GM21360 (cell line): ENCODE measurements around the gene LHFPL2.

ENCODE experiments used
- ATAC-seq: cut with Tn5 transposase; IDR thresholded peaks from one replicate; pipeline ENCODE4 v1.9.1; 2021; ENCODE audit warnings: mild to moderate bottlenecking, moderate library complexity; ENCODE audit not compliant: unreplicated experiment

Gene LHFPL2

DNA sequence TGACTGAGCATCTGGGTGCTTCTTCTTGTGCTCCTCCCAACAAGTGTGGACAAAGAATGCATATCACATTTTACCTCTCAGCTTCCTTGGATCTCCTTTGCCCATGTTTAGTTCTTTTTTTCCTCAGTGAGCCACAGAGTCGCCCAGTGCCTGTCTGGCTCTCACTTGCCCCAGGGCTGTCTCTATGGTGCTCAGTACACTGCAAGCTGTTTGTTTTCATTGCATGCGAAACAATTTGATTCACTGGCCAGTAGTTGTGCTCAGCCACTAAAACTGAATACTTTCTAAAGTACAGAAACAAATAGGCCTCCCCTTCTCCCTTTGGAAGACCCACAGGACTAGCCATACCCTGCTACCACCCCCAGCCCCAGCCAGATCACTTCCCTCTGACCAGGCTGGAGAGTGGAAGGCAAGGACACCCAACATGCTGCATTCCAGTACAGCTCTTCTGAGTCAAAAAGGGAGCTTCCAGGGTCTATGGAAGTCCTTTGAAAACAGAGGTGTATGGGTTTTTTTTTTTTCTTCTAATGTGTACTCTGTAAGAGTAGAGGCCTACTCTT is 3.8 kb downstream of the LHFPL2 start:
- no peak for ATAC-seq

DNA sequence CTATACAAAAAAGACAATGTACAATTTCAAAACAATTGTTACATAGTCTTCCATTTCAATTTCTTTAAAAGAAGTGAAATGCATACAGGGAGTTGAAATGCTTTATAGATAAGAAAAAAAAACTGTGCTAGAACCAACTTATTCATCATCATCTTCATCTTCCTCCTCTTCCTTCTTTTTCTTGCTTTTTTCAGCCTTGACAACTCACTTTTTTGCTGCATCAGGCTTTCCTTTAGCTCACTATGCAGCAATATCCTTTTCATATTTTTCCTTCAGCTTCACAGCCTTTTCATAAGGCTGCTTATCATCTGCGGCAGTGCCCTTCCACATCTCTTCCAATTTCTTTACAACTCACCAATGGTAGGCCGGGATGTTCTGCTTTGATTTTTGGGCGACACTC is 4.4 kb downstream of the LHFPL2 start:
- no peak for ATAC-seq

- no peak for ATAC-seq
Observed at GRCh38 chr5:78642701-78643100, 5.9 kb downstream of the LHFPL2 start.

- no peak for ATAC-seq
Observed at GRCh38 chr5:78640662-78641474, 7.7 kb downstream of the LHFPL2 start.

DNA sequence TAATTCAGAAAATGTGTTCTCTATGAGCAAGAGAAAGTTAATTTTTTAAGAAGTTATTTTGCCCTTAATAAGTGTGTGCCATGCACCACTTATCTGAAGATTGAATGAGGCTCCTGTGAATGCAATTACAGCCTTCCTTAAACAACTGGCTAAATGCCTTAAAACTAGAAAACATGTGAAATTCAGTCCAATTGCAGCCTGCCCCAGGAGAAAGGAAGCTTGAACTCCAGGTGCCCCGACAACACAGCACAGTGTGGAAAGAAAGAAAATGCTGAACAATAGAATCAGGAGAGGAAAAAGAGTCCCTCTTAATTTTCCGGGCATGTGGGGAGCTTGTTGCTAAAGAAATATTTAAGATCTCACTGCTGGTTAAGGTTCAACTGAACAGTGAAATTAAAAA is 8.8 kb downstream of the LHFPL2 start:
- no peak for ATAC-seq

GRCh38 chr5:78638973-78639669 is 9.5 kb downstream of the LHFPL2 start:
- ATAC-seq: no peak

GRCh38 chr5:78638423-78638822 is 10.1 kb downstream of the LHFPL2 start:
- no peak for ATAC-seq

- ATAC-seq: no peak
Observed at GRCh38 chr5:78637468-78637867, 11.1 kb downstream of the LHFPL2 start.

DNA sequence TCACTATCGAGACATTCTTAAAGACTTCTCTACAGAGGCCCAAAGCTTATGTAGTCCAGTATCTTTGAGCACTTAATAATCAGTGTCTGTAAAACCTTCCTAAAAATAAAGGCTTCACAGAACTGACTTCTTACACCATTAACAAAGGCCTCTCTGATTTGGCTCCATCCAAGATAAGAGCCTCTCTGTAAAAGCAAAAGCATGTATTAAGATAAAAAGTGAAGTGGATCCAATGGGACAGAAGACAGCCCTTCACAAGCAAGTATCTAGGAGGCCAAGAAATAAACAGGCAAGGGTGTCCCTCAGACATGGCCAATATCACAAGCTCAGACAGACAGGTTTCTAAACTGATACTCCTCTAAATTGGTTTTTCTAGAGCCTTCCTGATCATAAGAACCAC is 11.9 kb downstream of the LHFPL2 start:
- no peak for ATAC-seq

DNA sequence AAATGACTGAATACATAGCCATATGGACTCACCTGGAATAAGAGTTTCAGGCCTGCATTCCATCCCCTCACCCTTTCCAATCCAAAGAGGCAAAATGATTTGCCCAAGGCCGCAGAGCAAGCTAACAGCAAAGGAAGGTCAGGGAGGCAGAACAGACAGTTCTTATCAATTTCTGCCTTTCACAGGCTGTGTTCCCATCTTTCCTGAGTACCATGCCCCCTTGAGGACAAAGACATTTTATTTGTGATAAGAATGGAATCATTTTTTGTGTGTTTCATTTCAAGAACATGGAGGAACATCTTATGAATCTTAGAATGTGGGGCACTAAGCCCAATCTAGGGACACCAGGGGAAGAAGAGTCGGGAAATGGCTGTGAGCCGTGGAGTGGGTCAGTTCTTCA is 13.9 kb downstream of the LHFPL2 start:
- ATAC-seq: no peak

DNA sequence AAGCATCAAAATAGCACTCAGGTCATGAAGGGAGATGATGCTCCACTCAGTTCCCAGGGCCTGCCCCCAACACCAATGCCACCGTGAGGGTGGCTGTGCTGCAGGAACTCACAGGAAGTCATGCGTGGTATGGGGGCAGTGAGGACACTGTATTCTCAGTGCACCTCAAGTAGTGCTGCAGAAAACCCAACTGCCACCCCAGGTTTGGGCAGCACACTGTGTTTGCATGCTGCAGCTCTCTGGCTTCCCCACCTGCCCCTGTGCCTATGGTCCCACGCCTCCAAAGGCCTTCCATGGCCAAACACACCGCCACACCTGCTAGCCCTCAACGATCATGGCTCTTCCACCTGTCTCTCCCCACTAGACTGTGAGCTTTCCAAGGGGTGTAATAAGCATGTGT is 14.3 kb downstream of the LHFPL2 start:
- no peak for ATAC-seq

GRCh38 chr5:78633700-78634099 is 14.9 kb downstream of the LHFPL2 start:
- no peak for ATAC-seq

DNA sequence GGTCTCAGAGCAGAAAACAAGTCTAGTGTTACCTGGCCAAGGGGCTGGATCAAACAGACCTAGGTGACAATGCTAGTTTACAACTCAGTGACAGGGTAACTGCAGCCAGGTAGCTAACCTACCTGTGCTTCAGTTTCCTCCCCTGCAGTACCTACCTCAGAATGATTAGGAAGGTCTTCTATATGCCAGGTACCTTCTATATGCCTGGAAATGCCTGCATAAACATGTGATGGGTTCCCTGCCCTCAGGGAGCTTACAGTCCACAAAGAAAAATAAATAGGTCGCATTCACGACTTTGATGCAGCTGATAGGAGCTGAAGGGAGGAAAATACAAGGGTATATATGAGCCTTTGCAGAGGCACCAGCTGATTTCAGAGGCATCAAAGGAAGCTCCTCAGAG is 16.1 kb downstream of the LHFPL2 start:
- no peak for ATAC-seq

GRCh38 chr5:78631931-78632330 is 16.6 kb downstream of the LHFPL2 start:
- no peak for ATAC-seq

DNA sequence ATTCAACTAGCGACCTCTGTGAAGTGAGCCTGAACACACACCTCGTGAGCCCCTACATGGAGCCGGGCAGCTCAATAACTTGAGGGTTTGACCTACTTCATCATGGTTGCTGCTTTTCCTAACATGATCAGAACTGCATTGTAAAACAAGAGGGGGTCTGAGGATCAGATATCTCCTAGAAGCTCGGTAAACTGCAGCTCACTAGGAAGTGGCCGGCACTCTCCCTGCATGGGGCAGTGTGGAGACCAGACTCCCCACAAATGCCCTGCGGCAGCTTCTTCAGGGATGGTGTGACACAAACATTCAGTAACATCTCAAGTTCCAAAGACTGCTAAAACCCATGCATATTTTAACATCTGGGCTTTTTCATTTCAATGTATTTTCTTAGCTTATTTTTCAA is 18.5 kb downstream of the LHFPL2 start:
- no peak for ATAC-seq

DNA sequence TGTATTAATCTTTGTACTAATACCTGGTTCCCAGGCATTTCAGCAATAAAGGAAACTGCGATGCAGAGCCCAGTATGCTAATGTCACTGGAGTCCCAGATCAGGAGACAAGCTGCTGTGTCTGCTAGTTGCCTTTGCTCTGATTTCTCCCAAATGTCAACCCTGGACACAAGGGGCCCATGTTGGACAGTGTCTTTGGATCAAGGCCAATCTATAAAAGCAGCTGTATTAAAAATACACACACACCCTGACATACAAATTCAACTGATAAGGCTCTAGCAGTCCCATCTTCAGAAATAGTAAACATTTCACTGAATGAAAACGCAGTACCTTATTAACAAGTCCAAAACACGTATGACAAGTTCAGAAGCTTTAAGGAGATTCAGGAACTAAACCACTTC is 18.9 kb downstream of the LHFPL2 start:
- ATAC-seq: no peak

DNA sequence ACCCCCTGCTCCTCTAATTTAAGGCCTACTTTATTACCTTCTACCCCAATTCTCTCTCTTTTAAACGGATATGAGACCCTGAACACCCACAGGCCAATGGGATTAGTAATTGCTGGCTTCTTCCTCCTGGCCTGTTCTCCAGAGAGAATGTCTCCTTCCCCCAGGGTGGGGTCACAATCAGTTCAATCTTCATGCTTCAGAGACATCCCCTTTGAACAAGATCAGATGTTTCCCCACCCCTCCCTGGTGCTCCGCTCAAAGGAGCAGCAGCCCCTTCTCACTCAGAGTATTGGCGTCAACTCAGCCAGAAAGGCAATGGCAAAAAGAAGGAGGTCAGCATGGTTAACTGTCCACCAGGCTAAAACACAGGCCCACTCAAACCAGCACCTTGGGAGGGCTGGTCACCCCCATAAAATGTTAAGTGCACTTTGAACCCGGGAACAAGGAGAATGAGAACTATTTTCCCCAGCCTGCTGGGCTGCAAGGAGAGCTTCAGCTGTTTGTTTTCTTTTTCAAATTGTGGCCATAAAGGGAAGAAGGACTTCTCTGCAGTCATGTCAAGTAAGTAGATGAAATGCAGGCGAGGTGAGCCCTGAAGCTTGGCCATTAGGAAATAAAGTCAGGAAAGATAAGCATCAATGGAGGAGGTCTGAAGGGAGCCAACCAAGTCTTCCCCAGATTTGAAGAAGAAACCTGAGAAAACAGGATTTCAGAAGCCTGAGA is 20.1 kb downstream of the LHFPL2 start:
- no peak for ATAC-seq

GRCh38 chr5:78627766-78628165 is 20.8 kb downstream of the LHFPL2 start:
- ATAC-seq: no peak

- ATAC-seq: no peak
Observed at GRCh38 chr5:78627175-78627574, 21.4 kb downstream of the LHFPL2 start.

DNA sequence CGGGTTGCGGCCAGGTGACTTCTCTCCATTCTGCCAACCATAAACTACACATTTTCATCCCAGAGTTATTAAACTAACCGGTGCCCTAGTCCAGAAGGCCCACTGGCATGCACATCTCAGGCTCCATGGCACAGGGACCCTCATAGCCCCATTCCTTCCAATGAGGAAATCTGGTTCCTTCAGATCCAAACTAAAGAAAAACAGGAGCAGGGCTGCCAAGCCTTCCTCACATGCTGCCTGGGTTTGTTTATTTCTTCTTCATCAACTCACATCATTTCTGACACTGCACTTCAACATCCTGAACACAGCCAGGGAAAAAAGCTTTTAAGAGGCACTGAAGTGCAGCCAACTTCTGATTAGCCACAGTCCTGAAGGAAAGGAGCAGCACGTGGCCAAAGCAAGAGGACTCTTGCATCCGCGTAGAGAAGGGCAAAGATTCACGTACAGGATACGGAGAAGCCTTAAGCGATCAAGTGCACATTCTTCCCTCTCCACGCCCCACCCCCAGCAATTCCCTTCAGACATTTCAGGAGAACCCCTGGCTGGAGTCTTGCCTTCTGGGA is 22.5 kb downstream of the LHFPL2 start:
- no peak for ATAC-seq

GRCh38 chr5:78624992-78625391 is 23.6 kb downstream of the LHFPL2 start:
- ATAC-seq: no peak
